ENCODE results near the gene ARMS2. TPM values are rescaled to one million over a fixed set of nuclear protein-coding genes. Genes with fewer than 3 reads are reported as not detected.

Gene ARMS2
- total RNA-seq: not detected in 2 replicates

- intact Hi-C loops (cut with micrococcal nuclease): no loop called here
Measured at GRCh38 chr10:122454603-122455080, at the start of gene ARMS2. Gene ARMS2, plus strand, starts transcription at chr10:122454653. Its CDS starts 75 bp downstream, at chr10:122454728.

- intact Hi-C loops (cut with micrococcal nuclease): no loop called here
Measured at GRCh38 chr10:122407375-122408125, 46.9 kb upstream of the ARMS2 start.

- intact Hi-C loops (cut with micrococcal nuclease): no loop called here
Measured at GRCh38 chr10:122413327-122413726, 41.1 kb upstream of the ARMS2 start.

GRCh38 chr10:122417667-122418066 is 36.8 kb upstream of the ARMS2 start:
- intact Hi-C loops (cut with micrococcal nuclease): loop anchor here (2.0 kb wide), 1 partner anchor 43 kb away; the partner anchor contains the start of gene PLEKHA1

- intact Hi-C loops (cut with micrococcal nuclease): loop anchor here (2.0 kb wide), 1 partner anchor 44 kb away; the partner anchor contains the start of gene PLEKHA1
Measured at GRCh38 chr10:122419016-122419415, 35.4 kb upstream of the ARMS2 start.

GRCh38 chr10:122419876-122420623 is 34.4 kb upstream of the ARMS2 start:
- intact Hi-C loops (cut with micrococcal nuclease): loop anchor here (2.0 kb wide), 1 partner anchor 45 kb away; the partner anchor contains the start of gene PLEKHA1

GRCh38 chr10:122420624-122421007 is 33.8 kb upstream of the ARMS2 start:
- intact Hi-C loops (cut with micrococcal nuclease): no loop called here

GRCh38 chr10:122421054-122421625 is 33.3 kb upstream of the ARMS2 start:
- intact Hi-C loops (cut with micrococcal nuclease): no loop called here

GRCh38 chr10:122421742-122422141 is 32.7 kb upstream of the ARMS2 start:
- intact Hi-C loops (cut with micrococcal nuclease): no loop called here

- intact Hi-C loops (cut with micrococcal nuclease): no loop called here
Measured at GRCh38 chr10:122422266-122422989, 32.0 kb upstream of the ARMS2 start.

GRCh38 chr10:122424059-122424458 is 30.4 kb upstream of the ARMS2 start:
- intact Hi-C loops (cut with micrococcal nuclease): no loop called here

- intact Hi-C loops (cut with micrococcal nuclease): no loop called here
Measured at GRCh38 chr10:122426829-122427228, 27.6 kb upstream of the ARMS2 start.

- intact Hi-C loops (cut with micrococcal nuclease): no loop called here
Measured at GRCh38 chr10:122427280-122427679, 27.2 kb upstream of the ARMS2 start.

- intact Hi-C loops (cut with micrococcal nuclease): loop anchor here (1.0 to 2.0 kb wide), 5 partner anchors 61 to 167 kb away; partner anchors contain the start of gene PLEKHA1
Measured at GRCh38 chr10:122435212-122435827, 19.1 kb upstream of the ARMS2 start.

GRCh38 chr10:122441961-122442360 is 12.5 kb upstream of the ARMS2 start:
- intact Hi-C loops (cut with micrococcal nuclease): no loop called here

GRCh38 chr10:122445469-122445868 is 9.0 kb upstream of the ARMS2 start:
- intact Hi-C loops (cut with micrococcal nuclease): no loop called here

- intact Hi-C loops (cut with micrococcal nuclease): no loop called here
Measured at GRCh38 chr10:122445904-122446303, 8.5 kb upstream of the ARMS2 start.

GRCh38 chr10:122446668-122447423 is 7.6 kb upstream of the ARMS2 start:
- intact Hi-C loops (cut with micrococcal nuclease): no loop called here

GRCh38 chr10:122448600-122448999 is 5.9 kb upstream of the ARMS2 start:
- intact Hi-C loops (cut with micrococcal nuclease): no loop called here

- intact Hi-C loops (cut with micrococcal nuclease): no loop called here
Measured at GRCh38 chr10:122449153-122449552, 5.3 kb upstream of the ARMS2 start.
